Measurements from ENCODE around the gene COMT. TPM values are rescaled to one million over a fixed set of nuclear protein-coding genes. Genes with fewer than 3 reads are reported as not detected.

Gene COMT
- total and polyA plus RNA-seq, 2 of the 4 experiments (the other 2 are of a cell fraction), result 202 to 347 TPM

DNA sequence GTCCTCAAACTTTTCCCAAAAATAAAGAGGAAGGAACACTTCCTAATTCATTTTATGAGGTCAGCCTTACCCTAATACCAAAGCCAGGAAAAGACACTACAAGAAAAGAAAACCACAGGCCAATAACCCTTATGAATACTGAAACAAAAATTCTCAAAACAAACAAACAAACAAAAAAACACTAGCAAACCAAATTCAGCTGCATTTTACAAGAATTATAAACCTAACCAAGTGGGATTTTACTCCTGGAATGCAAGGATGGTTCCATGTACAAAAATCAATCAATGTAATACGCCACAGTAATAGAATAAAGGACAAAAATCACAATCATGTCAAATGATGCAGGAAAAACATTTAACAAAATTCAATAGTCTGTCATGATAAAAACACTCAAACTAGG lies 61.7 kb downstream of the COMT start:
- no peak overlapping the region for H3K56ac ChIP-seq (ENCODE audit: extremely low read depth, insufficient read depth, low read length)
- no peaks in the 10 kb centered on the region for H4K20me1 ChIP-seq (ENCODE audit: insufficient read depth, low read length)
- H3K9me3 ChIP-seq (ENCODE audit: control insufficient read depth, insufficient read depth, low read length), result peaks cover 1% of the 10 kb centered on the region; the same call in 1 of the 2 replicates
- no peak overlapping the region for H3K14ac ChIP-seq (replicated peaks; ENCODE audit: low read depth, low read length)
- ChIA-PET CTCF (interaction anchor here (1.5 kb wide), 1 partner anchor 10 kb away, joined by 5 read pairs; no protein-coding TSS in a partner anchor), POLR2A (ENCODE audit: unreplicated experiment) (no interaction called here)
- DNase-seq (no peak), ATAC-seq (ENCODE audit: low read depth) (no peak)
- no peak overlapping the region for H3K4me2 ChIP-seq (ENCODE audit: low read depth, low read length)
- H3K4me3 ChIP-seq (ENCODE audit: insufficient read depth, low read depth, low read length), result no peak overlapping the region
- H3K4ac ChIP-seq (ENCODE audit: low read depth, low read length), result no peak overlapping the region
- H4K5ac ChIP-seq (ENCODE audit: low read depth, low read length), result no peak overlapping the region
- H3K27ac ChIP-seq (ENCODE audit: insufficient read depth, low read length), result no peak overlapping the region
- TF ChIP-seq FOS (IDR thresholded peaks at IDR 0.05; ENCODE audit: low read depth, low read length) (no peak), MAFK (IDR thresholded peaks at IDR 0.05; ENCODE audit: low read depth, low read length) (no peak)
- no peak overlapping the region for H3K18ac ChIP-seq (ENCODE audit: low read depth, low read length)
- no peaks in the 10 kb centered on the region for H3K36me3 ChIP-seq (ENCODE audit: control insufficient read depth, insufficient read depth, low read length)
- no peak overlapping the region for H2AK5ac ChIP-seq (ENCODE audit: low read depth, low read length)
- no peaks in the 10 kb centered on the region for H3K79me1 ChIP-seq (ENCODE audit: low read depth in 1 of 2, low read length in 2 of 2)
- no peak overlapping the region for H2BK5ac ChIP-seq (ENCODE audit: low read depth, low read length, poor library complexity, severe bottlenecking)
- WGBS, 2 experiments (ENCODE audit: extremely low coverage in 2 of 2, insufficient read length in 1 of 2), result no CpG with 5 or more reads among the region's 1 CpG
- dilution Hi-C loops (cut with HindIII; ENCODE audit: low sequenced_read_pairs, unreplicated experiment), result no loop called here
- no peak overlapping the region for H4K8ac ChIP-seq (ENCODE audit: low read depth in 2 of 2, low read length in 2 of 2)
- BruUV-seq (replicated peaks), result no TSS peak
- intact Hi-C loops (cut with micrococcal nuclease), result no loop called here
- no peak overlapping the region for H2BK15ac ChIP-seq (ENCODE audit: low read depth, low read length)
- H4K91ac ChIP-seq (ENCODE audit: insufficient read depth, low read depth, low read length), result no peak overlapping the region
- no peak overlapping the region for H2AFZ ChIP-seq (replicated peaks; ENCODE audit: low read length, poor library complexity)
- no peak overlapping the region for H2BK120ac ChIP-seq (ENCODE audit: low read depth, low read length)
- H3K9ac ChIP-seq (ENCODE audit: low read depth, low read length), result no peak overlapping the region
- H3K9me1 ChIP-seq (ENCODE audit: insufficient read depth, low read length), result no peaks in the 10 kb centered on the region
- H3K4me1 ChIP-seq (ENCODE audit: control insufficient read depth, insufficient read depth, low read length), result peaks cover 9% of the 10 kb centered on the region; the same call in 1 of the 2 replicates
- H3K27me3 ChIP-seq (ENCODE audit: control insufficient read depth, insufficient read depth, low read length), result peaks cover 5% of the 10 kb centered on the region
- H2BK20ac ChIP-seq (ENCODE audit: low read depth, low read length), result no peak overlapping the region
- no peak overlapping the region for H2AK9ac ChIP-seq (replicated peaks; ENCODE audit: low read depth, low read length, poor library complexity)
- H3K23ac ChIP-seq (ENCODE audit: low read depth, low read length), result no peak overlapping the region
- in situ Hi-C loops (cut with MboI; ENCODE audit: low sequenced_read_pairs), result no loop called here
